HG02840 (cell line): ENCODE results near the gene ELP4.

ENCODE experiments used
- ATAC-seq: cut with Tn5 transposase; IDR thresholded peaks from one replicate; pipeline ENCODE4 v1.9.1; 2021; ENCODE audit warnings: mild to moderate bottlenecking, moderate library complexity, moderate number of reproducible peaks; ENCODE audit not compliant: unreplicated experiment, low FRiP score

ELP4 gene

DNA sequence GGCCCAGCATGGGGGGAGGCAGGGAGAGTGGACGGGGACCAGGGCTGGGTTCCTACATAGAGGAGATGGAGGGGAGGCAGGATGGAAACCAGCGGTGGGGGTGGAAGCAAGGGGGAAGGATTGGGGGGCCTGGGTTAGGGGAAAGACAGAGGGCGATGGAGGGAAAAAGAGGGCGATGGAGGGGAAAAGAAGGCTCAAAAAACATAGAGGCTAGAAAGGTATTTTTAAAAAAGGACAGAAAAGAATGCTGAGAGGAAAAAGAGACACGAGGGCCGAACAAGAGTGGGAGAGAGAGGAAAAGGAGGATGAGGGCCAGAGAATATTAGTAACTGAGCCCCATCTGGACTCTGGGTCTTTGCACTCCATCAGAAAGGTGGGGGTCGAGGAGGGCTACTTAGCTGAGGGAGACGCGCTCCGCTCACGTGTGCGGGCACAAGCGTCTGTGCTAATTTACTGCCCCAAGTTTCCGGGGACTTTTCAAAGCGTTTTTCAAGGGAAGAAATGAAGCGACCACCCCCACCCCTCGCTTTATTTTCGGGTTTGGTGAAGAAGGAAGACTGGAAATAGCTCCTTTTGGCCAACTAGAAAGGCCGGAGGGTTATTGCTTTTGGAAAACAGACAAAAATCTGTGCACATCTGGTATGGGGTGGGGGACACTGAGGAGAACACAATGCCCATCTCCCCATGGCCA, 287.1 kb downstream of the ELP4 start:
- no peak for ATAC-seq

DNA sequence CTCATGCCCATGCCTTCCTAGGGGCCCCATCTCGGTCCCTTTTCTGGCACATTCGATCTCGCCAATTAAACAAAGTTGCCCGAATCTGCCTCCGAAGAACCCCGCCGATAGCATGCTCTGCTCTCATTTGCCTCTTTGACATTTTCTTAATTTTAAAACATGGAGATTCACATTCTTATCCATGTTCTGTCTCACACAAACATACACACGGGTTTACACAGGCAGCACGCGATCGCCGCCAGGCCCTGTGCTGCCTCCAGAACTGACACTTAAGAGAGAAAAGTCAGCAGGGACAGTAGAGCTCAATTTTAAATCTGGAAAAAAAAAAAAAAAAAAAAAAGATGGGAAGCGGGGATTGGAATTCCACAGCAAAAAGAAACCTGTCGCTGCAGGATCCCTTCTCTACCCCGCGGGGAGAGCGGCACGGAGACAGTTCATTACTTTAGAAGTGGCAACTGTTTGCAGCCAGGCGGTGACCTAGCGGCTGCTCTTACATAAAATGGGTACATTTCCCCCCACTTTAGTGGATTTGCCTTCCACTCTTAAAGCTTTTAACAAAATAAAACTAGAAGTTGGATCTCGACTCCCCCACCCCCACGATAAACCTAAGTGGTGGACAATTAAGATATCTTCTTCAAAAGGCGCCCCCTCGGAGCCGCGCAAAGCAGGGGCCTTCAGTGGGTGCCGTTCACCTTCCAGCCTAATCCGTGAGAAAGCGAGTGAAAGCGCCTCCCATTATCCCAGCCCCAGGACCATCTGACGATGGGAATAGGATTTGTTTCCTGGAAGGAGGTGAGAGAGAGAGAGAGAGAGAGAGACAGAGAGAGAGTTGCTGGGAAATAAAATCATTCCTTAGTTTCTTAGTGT, 287.9 kb downstream of the ELP4 start:
- no peak for ATAC-seq

- ATAC-seq: no peak
These were observed 288.5 kb downstream of the ELP4 start for GRCh38 chr11:31798057-31798553.

GRCh38 chr11:31798554-31799434, 289.2 kb downstream of the ELP4 start:
- no peak for ATAC-seq

DNA sequence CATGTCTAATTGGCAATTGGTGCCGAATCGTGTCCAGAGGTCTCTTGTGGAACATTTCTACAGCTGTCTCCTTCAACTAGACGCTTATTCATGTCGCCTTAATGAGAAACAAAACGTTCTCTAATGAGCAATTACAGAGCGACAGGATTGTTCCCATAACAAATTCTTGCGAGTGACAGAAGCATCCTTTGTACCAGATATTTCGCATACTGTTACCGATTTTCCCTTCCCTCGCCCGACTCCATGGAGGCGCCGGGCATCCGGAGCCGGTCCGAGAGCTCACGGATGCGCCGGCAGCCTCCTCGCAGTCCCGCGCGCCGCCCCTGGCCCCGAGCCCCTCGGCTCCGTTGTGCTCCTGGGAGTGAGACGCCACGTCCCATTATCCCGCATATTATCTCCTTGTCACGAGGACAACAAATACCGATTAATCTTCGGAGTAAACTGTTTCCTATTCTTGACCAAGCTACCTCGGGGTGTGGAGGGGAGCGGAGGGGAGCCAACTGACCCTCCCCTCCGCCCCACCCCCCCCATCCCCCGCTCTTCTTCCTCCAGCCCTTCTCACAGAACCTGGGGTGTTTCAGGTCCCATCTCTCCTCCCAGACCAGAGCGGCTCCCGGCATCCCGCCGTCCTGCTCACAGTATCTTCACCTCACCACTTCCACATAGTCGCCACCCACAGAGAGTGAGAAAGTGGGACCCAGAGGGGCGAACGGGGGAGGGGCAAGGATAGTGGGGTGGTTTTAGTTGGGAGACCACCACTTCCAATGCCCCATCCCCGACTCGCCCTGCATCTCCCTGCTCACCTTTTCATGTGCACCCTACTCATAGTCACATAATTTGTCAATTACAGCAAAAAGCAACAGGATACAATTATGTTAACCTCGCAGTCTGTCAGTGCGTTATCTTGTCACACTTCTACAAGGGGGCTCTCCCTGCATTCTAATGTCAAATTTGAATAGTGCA, 290.1 kb downstream of the ELP4 start:
- ATAC-seq: no peak

DNA sequence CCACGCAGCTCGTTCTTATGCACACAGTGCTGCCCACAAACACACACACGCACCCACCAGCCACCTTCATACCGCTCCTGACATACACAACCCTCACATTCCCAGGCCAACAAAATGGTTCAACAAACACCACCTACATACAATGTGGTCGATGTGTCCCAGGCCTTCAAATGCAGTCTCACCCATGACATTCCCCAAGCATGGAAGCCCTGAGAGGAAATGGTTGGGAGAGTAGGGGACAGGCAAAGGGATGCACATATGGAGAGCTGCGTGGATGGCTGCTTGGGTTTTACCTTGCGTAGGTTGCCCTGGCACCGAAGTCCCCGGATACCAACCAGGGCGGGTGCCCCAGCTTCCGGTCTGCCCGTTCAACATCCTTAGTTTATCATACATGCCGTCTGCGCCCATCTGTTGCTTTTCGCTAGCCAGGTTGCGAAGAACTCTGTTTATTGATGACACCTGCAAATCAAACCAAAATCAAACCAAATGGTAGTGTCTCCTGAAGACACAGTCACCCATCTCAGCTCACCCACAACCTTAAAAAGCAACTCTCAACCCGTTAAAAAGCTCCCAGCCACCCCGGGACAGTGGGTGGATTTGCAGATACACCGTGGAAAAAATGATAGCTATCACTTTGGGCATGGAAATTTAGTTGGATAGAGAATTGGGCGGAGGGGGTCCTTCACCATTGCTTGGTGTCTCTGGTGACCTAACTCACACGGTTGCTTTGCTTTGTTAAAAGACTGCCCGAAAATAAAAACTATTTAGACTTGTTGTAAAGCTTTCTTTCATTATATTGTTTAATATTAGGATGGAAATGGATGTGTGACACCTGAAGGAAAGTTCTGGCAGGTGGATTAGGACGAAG, 291.1 kb downstream of the ELP4 start:
- no peak for ATAC-seq

- no peak for ATAC-seq
These were observed 291.7 kb downstream of the ELP4 start for GRCh38 chr11:31801298-31801702.

DNA sequence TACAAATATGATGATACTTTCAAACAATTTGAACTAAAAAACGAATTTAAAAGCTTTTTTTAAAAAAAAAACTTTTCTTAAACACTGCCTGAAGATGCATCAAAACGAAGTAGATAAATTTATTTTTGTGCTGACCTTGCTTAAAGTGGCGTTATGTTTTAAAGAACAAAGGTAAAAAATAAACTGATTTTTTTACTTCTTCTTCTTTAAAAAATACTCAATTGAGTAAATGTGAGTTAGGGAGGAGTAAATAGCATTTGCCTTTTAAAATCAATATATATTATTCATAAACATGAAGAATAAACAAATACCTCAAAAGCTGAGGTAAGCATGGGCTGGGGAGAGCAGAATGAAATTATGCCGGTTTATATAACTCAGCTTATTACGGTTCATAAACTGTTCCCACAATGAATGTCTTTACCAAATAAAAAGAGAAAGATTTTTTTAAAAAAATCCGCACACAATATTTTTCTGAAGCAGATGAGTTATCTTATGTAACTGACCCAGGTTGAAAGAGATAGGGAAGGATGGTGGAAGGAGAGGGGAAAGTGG, 292.5 kb downstream of the ELP4 start:
- ATAC-seq: no peak

GRCh38 chr11:31802609-31802989, 293.0 kb downstream of the ELP4 start:
- no peak for ATAC-seq

- no peak for ATAC-seq
These were observed 293.6 kb downstream of the ELP4 start for GRCh38 chr11:31802990-31803812.

GRCh38 chr11:31803813-31804311, 294.3 kb downstream of the ELP4 start:
- ATAC-seq: no peak

- ATAC-seq: no peak
These were observed 294.9 kb downstream of the ELP4 start for GRCh38 chr11:31804312-31805036.

DNA sequence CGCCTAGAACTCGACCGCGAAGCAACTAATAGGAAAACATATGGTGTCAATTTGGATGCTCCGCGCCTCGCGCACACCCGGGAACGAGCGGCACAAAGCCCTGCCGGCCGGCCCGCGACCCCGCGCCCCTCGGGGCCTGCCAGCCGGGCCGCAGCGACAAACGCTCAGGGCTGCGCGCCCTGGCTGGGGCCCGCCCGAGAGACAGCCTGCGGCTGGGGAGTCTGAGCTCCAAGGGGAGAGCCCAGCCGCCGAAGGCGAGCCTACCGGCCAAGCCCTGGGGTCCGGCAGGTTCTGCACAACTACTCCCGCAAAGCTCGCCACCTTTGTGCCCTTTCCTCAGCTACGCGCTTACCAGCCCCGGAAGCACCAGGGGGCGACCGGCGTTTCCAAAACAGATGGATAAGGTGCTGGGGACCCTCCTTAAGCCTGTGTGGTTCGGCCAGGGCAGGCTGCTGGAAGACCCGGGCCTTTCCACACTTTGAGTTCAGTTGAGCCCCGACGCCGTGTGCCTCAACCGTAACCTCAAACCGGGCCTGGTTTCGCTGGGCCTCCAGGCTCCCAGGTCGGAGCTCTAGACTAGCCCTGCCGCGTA, 295.6 kb downstream of the ELP4 start:
- ATAC-seq: no peak

DNA sequence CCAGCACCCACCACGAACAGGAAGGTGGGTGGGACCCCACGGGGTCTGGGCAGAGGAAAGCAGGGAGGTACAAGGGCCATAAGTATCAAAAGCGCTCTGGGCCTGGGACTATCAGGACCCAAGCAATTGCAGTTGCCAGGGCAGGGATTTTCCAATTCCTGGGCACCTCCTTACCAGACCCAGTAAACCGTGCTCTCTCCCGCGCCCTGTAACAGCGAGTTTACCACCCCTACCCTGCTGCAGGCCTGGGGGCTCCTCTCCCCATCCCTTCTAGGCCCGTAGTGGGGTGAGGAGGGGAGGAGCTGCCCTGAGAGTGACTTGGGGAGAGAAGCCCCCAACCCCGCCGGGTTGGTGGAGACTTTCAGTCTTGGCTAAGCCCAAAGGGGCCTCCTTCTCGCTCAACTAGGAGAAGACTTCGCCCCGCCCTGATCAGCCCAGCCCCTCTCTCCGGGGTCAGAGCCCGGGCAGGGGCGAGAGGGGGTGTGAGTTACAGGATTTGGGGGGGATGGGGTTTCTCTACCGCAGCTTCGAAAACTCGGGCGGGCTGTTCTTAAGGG, 296.1 kb downstream of the ELP4 start:
- no peak for ATAC-seq

DNA sequence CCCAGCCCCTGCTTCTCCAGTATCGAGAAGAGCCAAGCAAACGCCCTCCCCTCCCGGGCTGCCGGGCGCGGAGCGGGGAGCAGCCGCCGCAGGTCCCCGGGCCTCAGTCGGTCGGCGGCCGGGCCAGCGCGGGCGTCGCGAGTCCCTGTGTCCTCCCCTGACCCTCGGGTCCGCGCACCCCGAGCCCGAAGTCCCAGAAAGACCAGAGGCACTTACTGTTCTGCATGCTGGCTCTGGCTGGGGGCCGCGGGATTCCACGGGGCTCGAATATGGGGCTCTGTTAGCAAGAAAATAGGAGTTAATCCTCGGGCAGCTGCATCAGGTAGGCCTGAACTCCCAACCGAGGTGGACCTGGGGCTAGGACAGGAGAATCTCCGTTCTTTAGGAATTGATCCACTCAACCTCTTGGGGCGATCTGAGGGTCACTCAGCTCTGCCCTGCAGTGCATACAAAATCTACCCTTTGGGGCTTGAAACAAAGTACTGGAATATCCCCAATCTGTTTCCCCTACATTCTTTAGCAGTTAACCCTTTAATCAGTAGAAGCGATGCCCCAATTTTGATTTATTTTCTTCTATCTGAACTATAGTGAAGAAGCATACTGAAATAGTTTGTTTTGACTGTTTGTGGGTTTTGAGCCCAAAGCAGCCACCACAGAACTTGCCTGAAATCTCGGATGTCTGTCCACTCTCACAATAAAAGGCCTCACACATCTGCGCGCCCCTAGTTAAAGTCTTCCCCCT, 296.8 kb downstream of the ELP4 start:
- no peak for ATAC-seq
